CD14-positive monocyte (primary cell): ENCODE measurements around the gene POLA1. TPM values are rescaled to one million over a fixed set of nuclear protein-coding genes. Genes with fewer than 3 reads are reported as not detected.

Experiments used
- DNase-seq, 3 donors: peaks; one replicate each; pipeline ENCODE4 v3.0.0-alpha.2; 2011 to 2022
- H2AFZ ChIP-seq: 2 replicates; pipeline ENCODE4 v1.6.0; 2012; ENCODE audit warnings: mild to moderate bottlenecking, low read depth, low read length, inconsistent platforms; ENCODE audit not compliant: insufficient read depth, poor library complexity, severe bottlenecking
- H3K27ac ChIP-seq, 2 donors: 1 replicate in 1 of 2; 2 replicates in 1 of 2; pipeline ENCODE4 v1.5.1; 2012 to 2013; ENCODE audit warnings: low read length in 2 of 2, control low read depth in 1 of 2, inconsistent platforms in 1 of 2, low read depth in 1 of 2, mild to moderate bottlenecking in 1 of 2
- H3K27me3 ChIP-seq, 2 donors: one replicate each; pipeline versions ENCODE4 v1.6.0 to v1.6.1; 2011 to 2013; ENCODE audit warnings: low read length in 2 of 2; ENCODE audit not compliant: control insufficient read depth in 2 of 2, insufficient read depth in 2 of 2
- H3K36me3 ChIP-seq, 2 donors: replicated peaks in 1 of 2; 1 replicate in 1 of 2; 2 replicates in 1 of 2; pipeline versions ENCODE4 v1.5.1 to v1.6.1; 2012 to 2013; ENCODE audit warnings: low read length in 2 of 2, control low read depth in 1 of 2, inconsistent platforms in 1 of 2, mild to moderate bottlenecking in 1 of 2; ENCODE audit not compliant: insufficient read depth in 2 of 2, control insufficient read depth in 1 of 2
- H3K4me1 ChIP-seq, 2 donors: 1 replicate in 1 of 2; 2 replicates in 1 of 2; pipeline versions ENCODE4 v1.5.1 to v1.6.1; 2012 to 2013; ENCODE audit warnings: low read length in 2 of 2, control low read depth in 1 of 2, inconsistent platforms in 1 of 2, mild to moderate bottlenecking in 1 of 2, moderate library complexity in 1 of 2; ENCODE audit not compliant: insufficient read depth in 2 of 2, control insufficient read depth in 1 of 2
- H3K4me2 ChIP-seq: replicated peaks from 2 replicates; pipeline ENCODE3; 2012; ENCODE audit warnings: low read length, moderate library complexity, mild to moderate bottlenecking; ENCODE audit not compliant: poor library complexity, severe bottlenecking; ENCODE audit errors: extremely low read depth
- H3K4me3 ChIP-seq, 3 experiments: fragments of 200-600 bp in 1 of 3; sonication (generic) in 1 of 3; replicated peaks in 1 of 3; 1 replicate in 2 of 3; 2 replicates in 1 of 3; pipeline ENCODE4 v1.5.1; 2011 to 2013; ENCODE audit warnings: low read length in 3 of 3, mild to moderate bottlenecking in 3 of 3, control low read depth in 2 of 3, low read depth in 2 of 3, inconsistent platforms in 1 of 3, moderate library complexity in 1 of 3
- H3K79me2 ChIP-seq: 2 replicates; pipeline ENCODE4 v1.6.0; 2012; ENCODE audit warnings: mild to moderate bottlenecking, control low read depth, inconsistent platforms, low read length, moderate library complexity; ENCODE audit not compliant: insufficient read depth
- H3K9ac ChIP-seq: 2 replicates; pipeline ENCODE4 v1.6.0; 2017; ENCODE audit warnings: low read length, mild to moderate bottlenecking; ENCODE audit not compliant: insufficient read depth, poor library complexity, severe bottlenecking
- H3K9me3 ChIP-seq, 2 donors: replicated peaks in 1 of 2; 1 replicate in 1 of 2; 2 replicates in 1 of 2; pipeline versions ENCODE4 v1.5.1 to v1.6.1; 2012 to 2013; ENCODE audit warnings: low read length in 2 of 2, control low read depth in 1 of 2; ENCODE audit not compliant: control insufficient read depth in 1 of 2, insufficient read depth in 1 of 2
- H4K20me1 ChIP-seq: 2 replicates; pipeline ENCODE4 v1.6.0; 2012; ENCODE audit warnings: mild to moderate bottlenecking, low read length, control low read depth, moderate library complexity; ENCODE audit not compliant: insufficient read depth
- H3K27ac Mint-ChIP-seq, 7 donors: one replicate each; pipeline ENCODE4 v1.8.0; 2020; ENCODE audit warnings: mild to moderate bottlenecking in 7 of 7, mixed read lengths in 7 of 7, moderate library complexity in 6 of 7, inconsistent platforms in 2 of 7
- H3K27me3 Mint-ChIP-seq, 3 donors: one replicate each; pipeline ENCODE4 v1.8.0; 2021 to 2022; ENCODE audit warnings: low read depth in 3 of 3, mild to moderate bottlenecking in 3 of 3, mixed read lengths in 3 of 3, moderate library complexity in 3 of 3, inconsistent platforms in 1 of 3
- H3K36me3 Mint-ChIP-seq, 2 donors: one replicate each; pipeline ENCODE4 v1.8.0; 2020; ENCODE audit warnings: mixed read lengths in 2 of 2, inconsistent platforms in 1 of 2, mild to moderate bottlenecking in 1 of 2
- H3K4me1 Mint-ChIP-seq: one replicate; pipeline ENCODE4 v1.8.0; 2020; ENCODE audit warnings: mild to moderate bottlenecking, mixed read lengths
- H3K4me3 Mint-ChIP-seq, 2 donors: one replicate each; pipeline ENCODE4 v1.8.0; 2020; ENCODE audit warnings: mild to moderate bottlenecking in 2 of 2, mixed read lengths in 2 of 2, moderate library complexity in 1 of 2
- H3K9me3 Mint-ChIP-seq, 7 donors: one replicate each; pipeline ENCODE4 v1.8.0; 2020 to 2022; ENCODE audit warnings: mixed read lengths in 7 of 7, mild to moderate bottlenecking in 6 of 7, moderate library complexity in 6 of 7, inconsistent platforms in 2 of 7
- CTCF ChIP-seq: fragments of 200-600 bp; IDR thresholded peaks from one replicate; pipeline ENCODE4 v1.8.0; 2022; ENCODE audit warnings: antibody characterized with exemption, mild to moderate bottlenecking
- WGBS: methylation state at CpG from one replicate; pipeline ENCODE4 v1.1.5; 2013; ENCODE audit warnings: missing lambda C conversion rate; ENCODE audit not compliant: insufficient coverage; 5-methylcytosine and 5-hydroxymethylcytosine counted together
- intact Hi-C, 2 donors: fragments of 100-400 bp; cut with micrococcal nuclease; formaldehyde crosslinking; loops; one replicate each; pipeline versions ENCODE4 v1.15.0 to v1.15.1; 2023
- polyA plus RNA-seq, 3 donors: library from polyadenylated mRNA; depleted of rRNA in 1 of 3; unstranded in 2 of 3; stranded (reverse) in 1 of 3; fragments of 300-500 nt in 2 of 3; fragments of >200 nt in 1 of 3; fragmentation: Illumina TruSeq in 2 of 3; gene quantifications; 1 replicate in 2 of 3; 2 replicates in 1 of 3; pipeline ENCODE4 v1.2.3, GENCODE V29; 2012 to 2021

The POLA1 gene
- polyA plus RNA-seq, 3 donors = 1.2 to 1.4 (median 1.3) TPM

GRCh38 chrX:24732766-24733500 is 39.2 kb downstream of the POLA1 start:
- Histone ChIP-seq H2AFZ (no peak overlapping the region), H3K79me2 (no peaks in the 10 kb centered on the region), H4K20me1 (no peaks in the 10 kb centered on the region), H3K9me3 (no peaks in the 10 kb centered on the region), H3K4me3 (no peak overlapping the region), H3K27ac (peak overlapping the region in 1 of 2 donors; percentile 23), H3K9ac (no peak overlapping the region), H3K4me2 (no peak overlapping the region), H3K36me3 (peaks cover 2 to 18% of the 10 kb centered on the region in 2 donors), H3K4me1 (peaks cover 0 to 6% of the 10 kb centered on the region in 2 donors), H3K27me3 (no peaks in the 10 kb centered on the region)
- Mint-ChIP-seq H3K4me1 (peaks cover 6% of the 10 kb centered on the region), H3K9me3 (no peaks in the 10 kb centered on the region), H3K27ac (peak overlapping the region; percentile 18 to 93 (median 49)), H3K27me3 (peaks cover 0 to 14% (median 0%) of the 10 kb centered on the region in 3 donors), H3K36me3 (peaks cover 19 to 20% of the 10 kb centered on the region in 2 donors), H3K4me3 (no peak overlapping the region)
- TF ChIP-seq CTCF = no peak
- peak; percentile 50 to 74 (median 55) for DNase-seq
- no CpG with 5 or more reads among the region's 6 CpGs for WGBS
- intact Hi-C loops = no loop called here

- H3K9me3 Mint-ChIP-seq = peaks cover 0 to 5% (median 0%) of the 10 kb centered on the region in 7 donors
- H3K4me1 Mint-ChIP-seq = no peaks in the 10 kb centered on the region
- Histone ChIP-seq H3K36me3 (peaks cover 5% of the 10 kb centered on the region in 2 donors), H3K9me3 (no peaks in the 10 kb centered on the region), H3K27ac (no peak overlapping the region), H4K20me1 (no peaks in the 10 kb centered on the region), H2AFZ (no peak overlapping the region), H3K4me2 (no peak overlapping the region), H3K27me3 (no peaks in the 10 kb centered on the region), H3K9ac (no peak overlapping the region), H3K79me2 (no peaks in the 10 kb centered on the region), H3K4me3 (no peak overlapping the region), H3K4me1 (no peaks in the 10 kb centered on the region)
- H3K27me3 Mint-ChIP-seq = peaks cover 0 to 6% (median 0%) of the 10 kb centered on the region in 3 donors
- no peak for DNase-seq
- intact Hi-C loops = no loop called here
- no peak overlapping the region for H3K4me3 Mint-ChIP-seq
- no CpG with 5 or more reads among the region's 3 CpGs for WGBS
- H3K36me3 Mint-ChIP-seq = peaks cover 12 to 30% of the 10 kb centered on the region in 2 donors
- H3K27ac Mint-ChIP-seq = no peak overlapping the region
- TF ChIP-seq CTCF = no peak
These were observed 47.6 kb downstream of the POLA1 start for GRCh38 chrX:24741330-24741729.
